Hepatocyte (in vitro differentiated cells): Measurements from ENCODE around the gene EXOC3. TPM values are rescaled to one million over a fixed set of nuclear protein-coding genes. Genes with fewer than 3 reads are reported as not detected.

Experiments
- DNase-seq: peaks from one replicate; pipeline ENCODE4 v3.0.0-alpha.2; 2016; ENCODE audit warnings: low spot score
- H2AFZ ChIP-seq: fragments of 200-600 bp; sonication (generic); 2 replicates; pipeline ENCODE4 v1.6.0; 2016; ENCODE audit warnings: antibody characterized with exemption, mild to moderate bottlenecking
- H3K27ac ChIP-seq: fragments of 200-600 bp; sonication (generic); 2 replicates; pipeline ENCODE4 v1.5.1; 2016; ENCODE audit warnings: mild to moderate bottlenecking
- H3K27me3 ChIP-seq: fragments of 200-600 bp; sonication (generic); 2 replicates; pipeline ENCODE4 v1.6.1; 2016
- H3K36me3 ChIP-seq: fragments of 200-600 bp; sonication (generic); replicated peaks from 2 replicates; pipeline ENCODE4 v1.5.1; 2016; ENCODE audit warnings: low read depth; ENCODE audit not compliant: insufficient read depth
- H3K4me1 ChIP-seq: fragments of 200-600 bp; sonication (generic); 2 replicates; pipeline ENCODE4 v1.5.1; 2016; ENCODE audit warnings: mild to moderate bottlenecking, moderate library complexity; ENCODE audit not compliant: insufficient read depth
- H3K4me2 ChIP-seq: fragments of 200-600 bp; sonication (generic); 2 replicates; pipeline ENCODE4 v1.6.0; 2016
- H3K4me3 ChIP-seq: fragments of 200-600 bp; sonication (generic); 2 replicates; pipeline ENCODE4 v1.5.1; 2016; ENCODE audit warnings: mild to moderate bottlenecking
- H3K79me2 ChIP-seq: fragments of 200-600 bp; sonication (generic); 2 replicates; pipeline ENCODE4 v1.6.0; 2017; ENCODE audit warnings: mild to moderate bottlenecking
- H3K9me2 ChIP-seq: fragments of 200-600 bp; sonication (generic); replicated peaks from 2 replicates; pipeline ENCODE4 v1.6.0; 2017; ENCODE audit warnings: mild to moderate bottlenecking; ENCODE audit not compliant: insufficient read depth
- H3K9me3 ChIP-seq: fragments of 200-600 bp; sonication (generic); 2 replicates; pipeline ENCODE4 v1.5.1; 2016; ENCODE audit warnings: low read depth, mild to moderate bottlenecking
- H4K20me1 ChIP-seq: fragments of 200-600 bp; sonication (generic); 2 replicates; pipeline ENCODE4 v1.6.0; 2016; ENCODE audit warnings: mild to moderate bottlenecking; ENCODE audit not compliant: insufficient read depth, poor library complexity, severe bottlenecking
- CTCF ChIP-seq: fragments of 200-600 bp; sonication (generic); IDR thresholded peaks from 2 replicates; pipeline ENCODE4 v1.5.1; 2016; ENCODE audit warnings: antibody characterized with exemption, mild to moderate bottlenecking; ENCODE audit not compliant: poor library complexity
- EZH2 ChIP-seq: fragments of 200-600 bp; sonication (generic); IDR thresholded peaks from 2 replicates; pipeline ENCODE4 v1.6.1; 2016; ENCODE audit warnings: antibody characterized with exemption, mild to moderate bottlenecking, borderline replicate concordance
- EZH2phosphoT487 ChIP-seq: fragments of 200-600 bp; sonication (generic); IDR thresholded peaks from one replicate; pipeline ENCODE4 v1.6.1; 2018; ENCODE audit warnings: antibody characterized with exemption, mild to moderate bottlenecking, low read depth, moderate library complexity; ENCODE audit not compliant: unreplicated experiment, severe bottlenecking
- WGBS: methylation state at CpG from one replicate; pipeline ENCODE4 v1.1.6; 2016; ENCODE audit warnings: low lambda C conversion rate; ENCODE audit errors: missing lambda C conversion rate; 5-methylcytosine and 5-hydroxymethylcytosine counted together
- polyA plus RNA-seq: library from polyadenylated mRNA; unstranded; fragments of >200 nt; fragmentation: Nextera tagmentation; extraction: Ambion mirVana; gene quantifications from 2 replicates; pipeline ENCODE4 v1.2.1, GENCODE V29; 2016
- total RNA-seq: library from RNA; depleted of rRNA; stranded (reverse); fragments of >200 nt; gene quantifications from 2 replicates; pipeline ENCODE4 v1.2.3, GENCODE V29; 2014

The EXOC3 gene
- total and polyA plus RNA-seq, 2 experiments from 2014 or later: 36.1 to 38.3 TPM

- Histone ChIP-seq H3K4me3 (no peak overlapping the region), H4K20me1 (no peaks in the 10 kb centered on the region), H3K79me2 (no peaks in the 10 kb centered on the region), H3K9me3 (no peaks in the 10 kb centered on the region), H3K27ac (no peak overlapping the region), H3K4me1 (no peaks in the 10 kb centered on the region), H3K27me3 (peaks cover 3% of the 10 kb centered on the region), H3K9me2 (no peaks in the 10 kb centered on the region), H2AFZ (no peak overlapping the region), H3K4me2 (no peak overlapping the region), H3K36me3 (no peaks in the 10 kb centered on the region)
- over 99% methylated on average over 28 of the region's 33 CpGs for WGBS
- DNase-seq: no peak
- no peak for TF ChIP-seq EZH2phosphoT487
Observed at GRCh38 chr5:488241-488640, 45.3 kb downstream of the EXOC3 start.

- 69% methylated on average over 30 of the region's 40 CpGs for WGBS
- peaks cover 10% of the 10 kb centered on the region for H3K27me3 ChIP-seq
- no peak for TF ChIP-seq EZH2phosphoT487
- no peak for TF ChIP-seq CTCF
- TF ChIP-seq EZH2: no peak
- no peak for DNase-seq
- H3K4me2 ChIP-seq: no peak overlapping the region
- no peak overlapping the region for H2AFZ ChIP-seq
- no peaks in the 10 kb centered on the region for H4K20me1 ChIP-seq
- H3K79me2 ChIP-seq: no peaks in the 10 kb centered on the region
- H3K4me3 ChIP-seq: no peak overlapping the region
- H3K4me1 ChIP-seq: no peaks in the 10 kb centered on the region
- H3K9me2 ChIP-seq: no peaks in the 10 kb centered on the region
- no peaks in the 10 kb centered on the region for H3K36me3 ChIP-seq
- no peak overlapping the region for H3K27ac ChIP-seq
- no peaks in the 10 kb centered on the region for H3K9me3 ChIP-seq
Observed at GRCh38 chr5:488744-489688, 46.0 kb downstream of the EXOC3 start.

DNA sequence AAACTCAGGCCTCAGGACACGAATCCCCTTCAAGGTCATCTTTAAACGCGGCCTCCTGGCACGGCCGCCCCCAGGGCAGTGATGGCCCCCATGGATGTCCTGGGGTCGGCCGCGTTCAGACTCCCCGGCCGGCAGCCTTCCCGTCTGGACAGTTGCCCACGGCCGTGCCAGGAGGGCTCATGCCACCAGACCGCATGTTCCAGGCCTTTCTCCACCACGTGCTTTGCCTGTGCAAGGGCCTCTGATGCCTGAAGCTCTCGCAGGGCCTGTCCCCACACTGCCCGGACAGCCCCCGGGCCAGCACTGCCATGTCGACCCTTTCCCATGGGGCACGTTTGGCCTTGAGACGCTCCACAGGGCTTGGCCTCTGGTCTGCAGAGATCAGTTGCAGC lies 46.7 kb downstream of the EXOC3 start:
- TF ChIP-seq EZH2phosphoT487: no peak
- TF ChIP-seq CTCF: no peak
- TF ChIP-seq EZH2: no peak

More for the DNA sequence above, 46.7 kb downstream of the EXOC3 start:
- H3K4me1 ChIP-seq: no peaks in the 10 kb centered on the region
- H3K27ac ChIP-seq: no peak overlapping the region
- H3K36me3 ChIP-seq: no peaks in the 10 kb centered on the region
- 80% methylated on average over 19 of the region's 21 CpGs for WGBS
- no peaks in the 10 kb centered on the region for H3K9me3 ChIP-seq
- no peak overlapping the region for H3K4me2 ChIP-seq
- H3K79me2 ChIP-seq: no peaks in the 10 kb centered on the region
- no peaks in the 10 kb centered on the region for H4K20me1 ChIP-seq
- no peak overlapping the region for H3K4me3 ChIP-seq
- H3K27me3 ChIP-seq: peaks cover 17% of the 10 kb centered on the region
- DNase-seq: no peak
- H2AFZ ChIP-seq: no peak overlapping the region
- no peaks in the 10 kb centered on the region for H3K9me2 ChIP-seq
